Colonic mucosa (tissue), 4 donors: ENCODE results near the gene VWDE. TPM values are rescaled to one million over a fixed set of nuclear protein-coding genes. Genes with fewer than 3 reads are reported as not detected.

Experiments
- DNase-seq: peaks from one replicate; pipeline ENCODE4 v3.0.0-alpha.2; 2020
- H3K27ac ChIP-seq: fragments of 200-600 bp; one replicate; pipeline ENCODE4 v1.8.0; 2021
- H3K27me3 ChIP-seq: fragments of 200-600 bp; one replicate; pipeline ENCODE4 v1.8.0; 2021
- H3K36me3 ChIP-seq: fragments of 200-600 bp; one replicate; pipeline ENCODE4 v1.8.0; 2021
- H3K4me1 ChIP-seq: fragments of 200-600 bp; one replicate; pipeline ENCODE4 v1.8.0; 2021; ENCODE audit warnings: mild to moderate bottlenecking
- H3K4me3 ChIP-seq: fragments of 200-600 bp; one replicate; pipeline ENCODE4 v1.8.0; 2021
- H3K9ac ChIP-seq, 2 donors: one replicate each; pipeline ENCODE4 v1.7.0; 2013; ENCODE audit warnings: control low read depth in 2 of 2, low read depth in 2 of 2, low read length in 2 of 2
- H3K9me3 ChIP-seq: fragments of 200-600 bp; one replicate; pipeline ENCODE4 v1.8.0; 2021
- intact Hi-C: fragments of 100-400 bp; cut with DNase I; formaldehyde crosslinking; loops from one replicate; pipeline ENCODE4 v1.14.1; 2022
- total RNA-seq, 2 donors: library from RNA; stranded (reverse); fragmentation: NEBNext Ultra II Directional in 1 of 2; extraction: Animal tissue kit (Norgen Biotek cat#: 25700) in 1 of 2; gene quantifications; one replicate each; pipeline ENCODE4 v1.2.1, GENCODE V29; 2021
- TF ChIP-seq, protein P1 (sequence below): fragments of 200-600 bp; IDR thresholded peaks from one replicate; pipeline ENCODE4 v1.8.0; 2022; ENCODE audit warnings: antibody characterized with exemption, mild to moderate bottlenecking
- donor health status: healthy.
- donor health status: DM: no; HTN: no; CAD: no.
- donor health status: DM: no; HTN: no; CAD: no.

The VWDE gene
- total RNA-seq, 2 donors from 2014 or later = 0.59 to 1.2 TPM

DNA sequence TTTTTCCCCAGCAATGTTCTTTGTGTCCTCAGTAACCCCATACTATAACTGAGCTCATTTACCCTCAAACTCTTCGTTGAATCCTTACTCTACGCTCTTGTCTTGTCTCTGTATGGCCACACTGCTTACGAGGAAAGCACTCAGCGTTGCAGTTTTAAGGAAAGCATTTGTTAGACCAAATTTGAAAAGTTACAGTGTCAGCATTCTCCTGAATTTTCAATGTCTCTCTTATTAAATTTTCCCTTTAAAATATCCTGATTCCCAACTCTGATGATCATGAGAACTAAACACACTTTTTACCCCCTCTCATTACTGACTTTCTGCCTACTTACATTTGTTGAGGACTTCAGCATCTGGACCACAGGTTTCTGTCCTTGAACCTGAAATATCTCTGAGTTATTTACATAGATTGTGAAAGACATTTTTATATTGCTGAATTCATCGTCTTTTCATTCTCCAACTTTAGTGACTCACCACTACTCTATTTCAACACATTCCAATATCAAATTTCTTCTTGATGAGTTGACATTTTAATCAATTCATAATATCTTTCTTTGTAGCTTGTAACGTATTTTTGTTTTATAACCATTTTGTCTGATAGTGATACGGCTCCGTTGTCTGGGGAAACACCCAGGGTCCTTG, 19.8 kb upstream of the VWDE start:
- no peaks in the 10 kb centered on the region for H3K27me3 ChIP-seq
- TF ChIP-seq, protein P1, sequence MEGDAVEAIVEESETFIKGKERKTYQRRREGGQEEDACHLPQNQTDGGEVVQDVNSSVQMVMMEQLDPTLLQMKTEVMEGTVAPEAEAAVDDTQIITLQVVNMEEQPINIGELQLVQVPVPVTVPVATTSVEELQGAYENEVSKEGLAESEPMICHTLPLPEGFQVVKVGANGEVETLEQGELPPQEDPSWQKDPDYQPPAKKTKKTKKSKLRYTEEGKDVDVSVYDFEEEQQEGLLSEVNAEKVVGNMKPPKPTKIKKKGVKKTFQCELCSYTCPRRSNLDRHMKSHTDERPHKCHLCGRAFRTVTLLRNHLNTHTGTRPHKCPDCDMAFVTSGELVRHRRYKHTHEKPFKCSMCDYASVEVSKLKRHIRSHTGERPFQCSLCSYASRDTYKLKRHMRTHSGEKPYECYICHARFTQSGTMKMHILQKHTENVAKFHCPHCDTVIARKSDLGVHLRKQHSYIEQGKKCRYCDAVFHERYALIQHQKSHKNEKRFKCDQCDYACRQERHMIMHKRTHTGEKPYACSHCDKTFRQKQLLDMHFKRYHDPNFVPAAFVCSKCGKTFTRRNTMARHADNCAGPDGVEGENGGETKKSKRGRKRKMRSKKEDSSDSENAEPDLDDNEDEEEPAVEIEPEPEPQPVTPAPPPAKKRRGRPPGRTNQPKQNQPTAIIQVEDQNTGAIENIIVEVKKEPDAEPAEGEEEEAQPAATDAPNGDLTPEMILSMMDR = no peak
- no peak overlapping the region for H3K9ac ChIP-seq
- no peak overlapping the region for H3K4me3 ChIP-seq
- H3K4me1 ChIP-seq = no peaks in the 10 kb centered on the region
- no peak for DNase-seq
- H3K27ac ChIP-seq = no peak overlapping the region
- no peaks in the 10 kb centered on the region for H3K9me3 ChIP-seq
- intact Hi-C loops = no loop called here
- no peaks in the 10 kb centered on the region for H3K36me3 ChIP-seq

DNA sequence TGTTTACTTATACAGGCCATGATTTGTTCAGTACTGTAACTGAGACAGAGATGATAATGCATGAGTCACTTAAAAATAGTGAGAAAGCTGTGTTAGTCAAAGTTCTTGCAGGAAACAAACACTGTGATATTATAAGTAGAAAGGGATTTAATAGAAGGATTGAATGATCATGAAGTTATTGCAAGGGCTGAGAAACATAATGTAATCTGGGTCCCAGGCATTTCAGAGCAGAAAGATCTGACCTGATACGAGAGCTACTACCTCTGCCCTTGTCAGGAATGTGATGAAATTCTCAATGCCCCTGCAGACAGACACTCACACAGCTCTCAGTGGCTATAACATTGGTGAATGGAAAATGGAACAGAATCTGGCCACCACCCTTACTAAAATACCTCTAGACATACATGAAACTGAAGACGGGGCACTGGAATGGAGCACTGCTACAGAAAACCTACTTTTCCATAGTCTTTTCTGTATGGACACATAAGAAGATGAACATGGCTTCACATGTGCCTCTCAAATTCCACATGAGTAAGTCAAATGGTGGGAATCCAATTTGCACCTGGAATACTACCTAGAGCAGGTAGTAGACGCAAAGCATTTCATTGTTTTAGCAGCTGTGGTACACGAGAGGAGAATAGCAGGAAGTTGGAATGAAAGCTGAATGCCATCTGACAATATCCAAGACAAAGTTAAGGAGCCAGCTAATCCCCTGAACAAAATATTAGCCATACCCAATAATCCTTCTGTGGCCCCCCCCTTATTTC, 19.1 kb upstream of the VWDE start:
- intact Hi-C loops = no loop called here
- no peaks in the 10 kb centered on the region for H3K27me3 ChIP-seq
- no peak overlapping the region for H3K4me3 ChIP-seq
- no peaks in the 10 kb centered on the region for H3K36me3 ChIP-seq
- no peak for DNase-seq
- H3K9me3 ChIP-seq = no peaks in the 10 kb centered on the region
- no peaks in the 10 kb centered on the region for H3K4me1 ChIP-seq
- TF ChIP-seq, protein P1 = no peak
- no peak overlapping the region for H3K27ac ChIP-seq
- H3K9ac ChIP-seq = no peak overlapping the region

DNA sequence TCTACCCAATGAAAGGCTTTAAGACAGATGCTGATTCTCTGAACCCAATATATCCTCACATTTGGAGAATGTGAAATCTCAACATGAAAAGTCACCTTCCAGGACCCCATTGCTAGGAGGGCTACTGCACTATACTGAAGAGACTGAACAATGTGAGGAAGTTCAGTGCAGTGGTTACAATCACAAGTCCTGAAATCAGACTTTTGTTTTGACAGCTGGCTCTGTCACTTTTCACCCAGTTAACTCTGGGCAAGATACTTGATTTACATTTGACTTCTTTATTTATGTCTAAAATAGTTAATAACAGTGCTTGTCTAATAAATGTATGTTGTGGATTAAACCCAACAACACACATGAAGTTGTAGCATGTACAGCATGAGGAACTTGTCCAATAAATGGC, 14.8 kb upstream of the VWDE start:
- H3K4me3 ChIP-seq = no peak overlapping the region
- no peak overlapping the region for H3K9ac ChIP-seq
- TF ChIP-seq, protein P1 = no peak
- no peak overlapping the region for H3K27ac ChIP-seq
- H3K36me3 ChIP-seq = no peaks in the 10 kb centered on the region
- DNase-seq = no peak
- no peaks in the 10 kb centered on the region for H3K27me3 ChIP-seq
- no peaks in the 10 kb centered on the region for H3K4me1 ChIP-seq
- intact Hi-C loops = no loop called here
- no peaks in the 10 kb centered on the region for H3K9me3 ChIP-seq

DNA sequence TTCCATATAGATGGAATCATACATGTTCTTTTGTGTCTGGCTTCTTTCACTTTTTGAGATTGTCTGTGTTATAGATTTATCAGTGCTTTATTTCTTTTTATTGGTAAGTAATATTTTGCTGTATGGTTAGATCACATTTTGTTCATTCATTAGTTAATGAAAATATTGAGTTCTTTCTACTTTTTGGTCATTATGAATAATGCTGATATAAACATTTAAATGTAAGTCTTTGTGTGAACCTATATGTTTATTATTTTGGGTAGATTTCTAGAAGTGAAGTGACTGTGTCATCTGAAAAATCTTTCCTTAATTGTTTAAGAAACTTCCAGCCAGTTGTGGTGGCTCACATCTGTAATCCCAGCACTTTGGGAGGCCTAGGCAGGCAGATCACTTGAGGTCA, 11.4 kb upstream of the VWDE start:
- Histone ChIP-seq H3K4me1 (no peaks in the 10 kb centered on the region), H3K27me3 (no peaks in the 10 kb centered on the region), H3K27ac (no peak overlapping the region), H3K9me3 (no peaks in the 10 kb centered on the region), H3K9ac (no peak overlapping the region), H3K4me3 (no peak overlapping the region), H3K36me3 (no peaks in the 10 kb centered on the region)
- DNase-seq = no peak
- intact Hi-C loops = no loop called here
- TF ChIP-seq, protein P1 = no peak

DNA sequence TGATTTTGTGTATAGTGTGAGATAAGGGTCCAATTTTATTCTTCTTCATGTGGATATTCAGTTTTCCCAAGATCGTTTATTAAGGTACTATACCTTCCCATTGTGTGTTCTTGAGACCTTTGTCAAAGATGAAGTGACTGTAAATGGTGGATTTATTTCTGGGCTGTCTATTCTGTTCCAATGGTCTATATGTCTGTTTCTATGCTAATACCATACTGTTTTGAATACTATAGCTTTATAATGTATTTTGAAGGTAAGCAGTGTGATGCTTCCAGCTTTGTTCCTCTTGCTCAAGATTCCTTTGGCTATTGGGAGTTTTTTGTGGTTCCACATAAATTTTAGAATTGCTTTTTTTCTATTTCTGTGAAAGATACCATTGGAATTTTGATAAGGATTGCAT, 8.7 kb upstream of the VWDE start:
- Histone ChIP-seq H3K36me3 (no peaks in the 10 kb centered on the region), H3K4me3 (no peak overlapping the region), H3K9me3 (no peaks in the 10 kb centered on the region), H3K4me1 (no peaks in the 10 kb centered on the region), H3K27ac (no peak overlapping the region), H3K27me3 (no peaks in the 10 kb centered on the region), H3K9ac (no peak overlapping the region)
- no peak for DNase-seq
- TF ChIP-seq, protein P1 = no peak
- intact Hi-C loops = no loop called here
